ENCODE results near the gene BAIAP2L2. TPM values are rescaled to one million over a fixed set of nuclear protein-coding genes. Genes with fewer than 3 reads are reported as not detected.

The BAIAP2L2 gene
- total RNA-seq, 2 donors from 2014 or later = 0.14 to 5.5 TPM

GRCh38 chr22:38111925-38112355, 1.5 kb upstream of the BAIAP2L2 start:
- DNase-seq (ENCODE audit: low spot score) = no peak
- no peak for TF ChIP-seq POLR2A (IDR thresholded peaks at IDR 0.05)
- TF ChIP-seq, protein P1, sequence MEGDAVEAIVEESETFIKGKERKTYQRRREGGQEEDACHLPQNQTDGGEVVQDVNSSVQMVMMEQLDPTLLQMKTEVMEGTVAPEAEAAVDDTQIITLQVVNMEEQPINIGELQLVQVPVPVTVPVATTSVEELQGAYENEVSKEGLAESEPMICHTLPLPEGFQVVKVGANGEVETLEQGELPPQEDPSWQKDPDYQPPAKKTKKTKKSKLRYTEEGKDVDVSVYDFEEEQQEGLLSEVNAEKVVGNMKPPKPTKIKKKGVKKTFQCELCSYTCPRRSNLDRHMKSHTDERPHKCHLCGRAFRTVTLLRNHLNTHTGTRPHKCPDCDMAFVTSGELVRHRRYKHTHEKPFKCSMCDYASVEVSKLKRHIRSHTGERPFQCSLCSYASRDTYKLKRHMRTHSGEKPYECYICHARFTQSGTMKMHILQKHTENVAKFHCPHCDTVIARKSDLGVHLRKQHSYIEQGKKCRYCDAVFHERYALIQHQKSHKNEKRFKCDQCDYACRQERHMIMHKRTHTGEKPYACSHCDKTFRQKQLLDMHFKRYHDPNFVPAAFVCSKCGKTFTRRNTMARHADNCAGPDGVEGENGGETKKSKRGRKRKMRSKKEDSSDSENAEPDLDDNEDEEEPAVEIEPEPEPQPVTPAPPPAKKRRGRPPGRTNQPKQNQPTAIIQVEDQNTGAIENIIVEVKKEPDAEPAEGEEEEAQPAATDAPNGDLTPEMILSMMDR (IDR thresholded peaks at IDR 0.05) = no peak
- TF ChIP-seq POLR2AphosphoS5 (IDR thresholded peaks at IDR 0.05) = no peak
- Histone ChIP-seq H3K4me1 (replicated peaks) (no peaks in the 10 kb centered on the region), H3K27me3 (replicated peaks; ENCODE audit: insufficient read depth) (no peaks in the 10 kb centered on the region), H3K36me3 (no peaks in the 10 kb centered on the region), H3K4me3 (no peak overlapping the region), H3K9me3 (no peaks in the 10 kb centered on the region), H3K27ac (no peak overlapping the region)
- intact Hi-C loops (cut with DNase I) = loop anchor here (10.0 kb wide), 2 partner anchors 63 to 113 kb away; no protein-coding TSS in a partner anchor
- WGBS = 88% methylated on average over 11 of the region's 11 CpGs

- Histone ChIP-seq H3K27ac (no peak overlapping the region), H3K9me3 (no peaks in the 10 kb centered on the region), H3K27me3 (replicated peaks; ENCODE audit: insufficient read depth) (no peaks in the 10 kb centered on the region), H3K4me3 (no peak overlapping the region), H3K36me3 (no peaks in the 10 kb centered on the region), H3K4me1 (replicated peaks) (no peaks in the 10 kb centered on the region)
- no peak for DNase-seq (ENCODE audit: low spot score)
- TF ChIP-seq POLR2A (IDR thresholded peaks at IDR 0.05) (no peak), POLR2AphosphoS5 (IDR thresholded peaks at IDR 0.05) (no peak)
- TF ChIP-seq, protein P1 (IDR thresholded peaks at IDR 0.05) = no peak
- WGBS = 78% methylated on average over 30 of the region's 30 CpGs
- intact Hi-C loops (cut with DNase I) = loop anchor here (10.0 kb wide), 2 partner anchors 64 to 114 kb away; no protein-coding TSS in a partner anchor
Observed at GRCh38 chr22:38110863-38111852, 674 bp upstream of the BAIAP2L2 start.

- intact Hi-C loops (cut with DNase I) = loop anchor here (5.0 to 10.0 kb wide), 3 partner anchors 57 to 115 kb away; no protein-coding TSS in a partner anchor
- 92% methylated on average over 13 of the region's 22 CpGs for WGBS
- no peaks in the 10 kb centered on the region for H3K27me3 ChIP-seq (replicated peaks; ENCODE audit: insufficient read depth)
- TF ChIP-seq POLR2A (IDR thresholded peaks at IDR 0.05) = no peak
- no peak for TF ChIP-seq POLR2AphosphoS5 (IDR thresholded peaks at IDR 0.05)
- TF ChIP-seq, protein P1 (IDR thresholded peaks at IDR 0.05) = no peak
- no peaks in the 10 kb centered on the region for H3K9me3 ChIP-seq
- no peak overlapping the region for H3K27ac ChIP-seq
- no peak for DNase-seq (ENCODE audit: low spot score)
- no peaks in the 10 kb centered on the region for H3K4me1 ChIP-seq (replicated peaks)
- no peaks in the 10 kb centered on the region for H3K36me3 ChIP-seq
- no peak overlapping the region for H3K4me3 ChIP-seq
Observed at GRCh38 chr22:38109371-38110001, 998 bp downstream of the BAIAP2L2 start.

DNA sequence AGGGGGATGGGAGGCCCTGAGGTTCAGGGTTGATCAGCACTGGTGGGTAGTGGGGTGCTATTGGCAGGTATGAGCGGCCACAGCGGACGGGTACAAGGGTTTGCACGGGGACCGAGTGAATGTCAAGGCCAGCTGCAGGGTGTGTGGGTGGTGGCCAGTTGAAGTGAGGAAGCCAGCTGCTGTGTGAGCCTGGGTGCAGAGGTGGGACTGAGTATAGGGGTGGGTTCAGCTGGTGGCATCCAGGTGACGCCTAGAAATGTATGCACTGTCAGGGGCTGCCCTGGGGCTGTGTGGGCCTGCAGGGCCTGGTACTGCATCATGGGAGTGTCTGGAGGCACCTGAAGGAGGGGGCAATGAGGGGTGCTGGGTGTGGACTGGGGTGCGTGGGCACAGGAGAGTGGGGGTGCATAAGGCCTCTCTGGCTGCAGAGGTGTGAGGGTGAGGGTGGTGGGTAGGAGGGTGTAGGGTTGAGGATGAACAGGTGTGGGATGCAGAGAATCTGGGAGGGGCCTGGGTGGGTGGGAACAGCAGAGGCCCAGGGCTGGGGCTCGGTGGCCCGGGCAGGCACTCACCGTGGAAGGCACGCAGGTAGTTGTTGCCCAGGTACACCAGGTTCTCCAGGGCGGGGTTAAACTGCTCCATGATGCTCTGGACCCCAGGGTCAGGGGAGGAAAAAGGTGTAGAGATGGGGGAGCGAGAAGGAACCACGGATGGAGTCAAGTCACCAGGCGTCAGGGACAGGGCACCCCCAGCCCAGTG, 1.7 kb downstream of the BAIAP2L2 start:
- no peaks in the 10 kb centered on the region for H3K9me3 ChIP-seq
- H3K4me1 ChIP-seq (replicated peaks) = no peaks in the 10 kb centered on the region
- WGBS = 87% methylated on average over 15 of the region's 15 CpGs
- no peaks in the 10 kb centered on the region for H3K36me3 ChIP-seq
- TF ChIP-seq POLR2A (IDR thresholded peaks at IDR 0.05) (no peak), POLR2AphosphoS5 (IDR thresholded peaks at IDR 0.05) (no peak)
- TF ChIP-seq, protein P1 (IDR thresholded peaks at IDR 0.05) = no peak
- H3K27ac ChIP-seq = no peak overlapping the region
- no peak overlapping the region for H3K4me3 ChIP-seq
- intact Hi-C loops (cut with DNase I) = loop anchor here (5.0 kb wide), 1 partner anchor 56 kb away; no protein-coding TSS in a partner anchor
- no peaks in the 10 kb centered on the region for H3K27me3 ChIP-seq (replicated peaks; ENCODE audit: insufficient read depth)
- DNase-seq (ENCODE audit: low spot score) = no peak

Measured in prostate gland (tissue), 2 donors.